ENCODE measurements around the gene NRXN3. TPM values are rescaled to one million over a fixed set of nuclear protein-coding genes. Genes with fewer than 3 reads are reported as not detected.

The NRXN3 gene
- total and polyA plus RNA-seq, 2 of the 13 experiments (the other 11 are each of a cell fraction or from before 2014, with no cell fraction given) = 0.03 TPM; not detected in 1

- TF ChIP-seq ZXDC (CRISPR knock-in tag; IDR thresholded peaks at IDR 0.05) = no peak
- no peak for TF ChIP-seq ZBTB3 (CRISPR knock-in tag; IDR thresholded peaks at IDR 0.05; ENCODE audit: borderline replicate concordance, low read depth)
- TF ChIP-seq DBP (CRISPR knock-in tag; IDR thresholded peaks at IDR 0.05; ENCODE audit: not compliant biosample characterization) = no peak
- TF ChIP-seq PRDM4 (CRISPR knock-in tag; IDR thresholded peaks at IDR 0.05; ENCODE audit: borderline replicate concordance) = no peak
These were observed 1114.4 kb downstream of the NRXN3 start (continued) for GRCh38 chr14:79284621-79285020.

- H3K9me3 ChIP-seq (ENCODE audit: low read length) = peaks cover 22% of the 10 kb centered on the region
- no TSS peak for BruUV-seq (replicated peaks)
- H4K20me1 ChIP-seq (ENCODE audit: insufficient read depth, low read length) = no peaks in the 10 kb centered on the region
- H2AFZ ChIP-seq (ENCODE audit: low read length) = no peak overlapping the region
- ChIA-PET POLR2A (no interaction called here), CTCF (ENCODE audit: low intra/inter-chr PET ratio, low total read pairs) (no interaction called here)
- intact Hi-C loops (cut with micrococcal nuclease; ENCODE audit: unreplicated experiment) = no loop called here
- ATAC-seq (no peak), DNase-seq (ENCODE audit: low spot score) (no peak), FAIRE-seq (no peak)
- H3K27ac ChIP-seq (ENCODE audit: extremely low read length, insufficient read depth, low read length) = no peak overlapping the region
- no peak overlapping the region for H3K9ac ChIP-seq (ENCODE audit: insufficient read depth, low read depth, low read length)
- H3K79me2 ChIP-seq (ENCODE audit: insufficient read depth, low read length) = no peaks in the 10 kb centered on the region
- in situ Hi-C loops (cut with HindIII; ENCODE audit: extremely low pct_ligation_motif_present, low pct_unique_long_range_greater_than_20kb) = no loop called here
- H3K4me3 ChIP-seq (replicated peaks in 1 of 3; ENCODE audit: insufficient read depth in 1 of 3, low read depth in 2 of 3, low read length in 3 of 3) = no peak overlapping the region
- H3K4me1 ChIP-seq (ENCODE audit: insufficient read depth, low read length) = no peaks in the 10 kb centered on the region
- TF ChIP-seq ZNF558 (CRISPR knock-in tag; IDR thresholded peaks at IDR 0.05; ENCODE audit: borderline replicate concordance) (no peak), MTA3 (CRISPR knock-in tag; IDR thresholded peaks at IDR 0.05) (no peak), BRF2 (CRISPR knock-in tag; IDR thresholded peaks at IDR 0.05) (no peak), KDM6A (CRISPR knock-in tag; IDR thresholded peaks at IDR 0.05; ENCODE audit: low read depth) (no peak), TP53 (CRISPR knock-in tag; conservative IDR thresholded peaks at IDR 0.05) (no peak), HOXD1 (CRISPR knock-in tag; IDR thresholded peaks at IDR 0.05) (no peak), LCORL (IDR thresholded peaks at IDR 0.05) (no peak), LCORL (CRISPR knock-in tag; IDR thresholded peaks at IDR 0.05) (no peak)
- H3K27me3 ChIP-seq (ENCODE audit: control insufficient read depth in 1 of 2, insufficient read depth in 2 of 2, low read length in 2 of 2) = peaks cover 0 to 6% of the 10 kb centered on the region in 2 experiments; a peak in 1 of 5 replicates
- no peaks in the 10 kb centered on the region for H3K36me3 ChIP-seq (replicated peaks in 1 of 2; ENCODE audit: control insufficient read depth in 1 of 2, insufficient read depth in 2 of 2, low read length in 2 of 2)
- no peak overlapping the region for H3K4me2 ChIP-seq (ENCODE audit: low read depth, low read length)
These were observed 1115.1 kb downstream of the NRXN3 start for GRCh38 chr14:79285263-79285662.

Data from HepG2 (cell line).